Measurements from ENCODE around the gene LARGE1. TPM values are rescaled to one million over a fixed set of nuclear protein-coding genes. Genes with fewer than 3 reads are reported as not detected.

Gene LARGE1
- total and polyA plus RNA-seq, 2 of the 13 experiments (the other 11 are each of a cell fraction or from before 2014, with no cell fraction given): 8.4 to 11.0 TPM

DNA sequence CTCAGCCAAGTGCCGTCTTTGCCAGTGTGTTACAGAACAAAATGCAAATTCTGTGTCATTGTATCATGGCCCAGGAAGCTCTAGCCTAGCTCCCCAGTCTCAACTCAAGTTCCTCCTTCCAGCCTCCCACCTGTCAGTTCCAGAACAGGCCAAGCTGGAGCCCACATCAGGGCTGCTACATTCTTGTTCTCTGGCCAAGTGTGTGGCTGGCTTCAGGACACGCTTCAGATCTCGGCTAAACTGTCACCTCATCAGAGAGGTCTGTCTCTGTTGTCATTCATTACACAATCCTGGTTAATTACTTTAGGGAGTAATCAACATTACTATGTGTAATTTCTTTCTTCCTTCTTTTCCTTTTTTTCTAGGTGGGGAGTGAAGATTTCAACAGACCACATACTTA is 515.1 kb downstream of the LARGE1 start:
- H3K9me3 ChIP-seq (ENCODE audit: low read length): no peaks in the 10 kb centered on the region
- no peak; the same call in 1 of the 3 replicates for ATAC-seq
- no peak overlapping the region for H3K4me3 ChIP-seq (replicated peaks in 1 of 3; ENCODE audit: insufficient read depth in 1 of 3, low read depth in 2 of 3, low read length in 3 of 3)
- H3K27ac ChIP-seq (ENCODE audit: extremely low read length, insufficient read depth, low read length): peak overlapping the region; percentile 16
- CTCF ChIA-PET (ENCODE audit: low intra/inter-chr PET ratio, low total read pairs): no interaction called here
- no peak overlapping the region for H3K9ac ChIP-seq (ENCODE audit: insufficient read depth, low read depth, low read length)
- 93% methylated on average over 3 of the region's 3 CpGs for WGBS (ENCODE audit: low lambda C conversion rate)
- peaks cover 0 to 2% of the 10 kb centered on the region in 2 experiments; a peak in 2 of 5 replicates for H3K36me3 ChIP-seq (replicated peaks in 1 of 2; ENCODE audit: control insufficient read depth in 1 of 2, insufficient read depth in 2 of 2, low read length in 2 of 2)
- intact Hi-C loops (cut with micrococcal nuclease; ENCODE audit: unreplicated experiment) (no loop called here), in situ Hi-C loops (cut with HindIII; ENCODE audit: extremely low pct_ligation_motif_present, low pct_unique_long_range_greater_than_20kb) (no loop called here)
- BruUV-seq (replicated peaks): no TSS peak
- FAIRE-seq: no peak
- H3K79me2 ChIP-seq (ENCODE audit: insufficient read depth, low read length): no peaks in the 10 kb centered on the region
- no peak overlapping the region for H3K4me2 ChIP-seq (ENCODE audit: low read depth, low read length)
- DNase-seq (ENCODE audit: low spot score): no peak
- H3K4me1 ChIP-seq (ENCODE audit: insufficient read depth, low read length): peaks cover 48% of the 10 kb centered on the region
- POLR2A ChIA-PET: no interaction called here
- no peaks in the 10 kb centered on the region for H4K20me1 ChIP-seq (ENCODE audit: insufficient read depth, low read length)
- no peaks in the 10 kb centered on the region for H3K27me3 ChIP-seq (ENCODE audit: control insufficient read depth in 1 of 2, insufficient read depth in 2 of 2, low read length in 2 of 2)
- H2AFZ ChIP-seq (ENCODE audit: low read length): no peak overlapping the region
- TF ChIP-seq, protein P1, sequence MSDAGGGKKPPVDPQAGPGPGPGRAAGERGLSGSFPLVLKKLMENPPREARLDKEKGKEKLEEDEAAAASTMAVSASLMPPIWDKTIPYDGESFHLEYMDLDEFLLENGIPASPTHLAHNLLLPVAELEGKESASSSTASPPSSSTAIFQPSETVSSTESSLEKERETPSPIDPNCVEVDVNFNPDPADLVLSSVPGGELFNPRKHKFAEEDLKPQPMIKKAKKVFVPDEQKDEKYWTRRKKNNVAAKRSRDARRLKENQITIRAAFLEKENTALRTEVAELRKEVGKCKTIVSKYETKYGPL (CRISPR knock-in tag; IDR thresholded peaks at IDR 0.05): no peak
- no peak for TF ChIP-seq ZNF550 (CRISPR knock-in tag; IDR thresholded peaks at IDR 0.05; ENCODE audit: borderline replicate concordance)
- TF ChIP-seq, protein P2, sequence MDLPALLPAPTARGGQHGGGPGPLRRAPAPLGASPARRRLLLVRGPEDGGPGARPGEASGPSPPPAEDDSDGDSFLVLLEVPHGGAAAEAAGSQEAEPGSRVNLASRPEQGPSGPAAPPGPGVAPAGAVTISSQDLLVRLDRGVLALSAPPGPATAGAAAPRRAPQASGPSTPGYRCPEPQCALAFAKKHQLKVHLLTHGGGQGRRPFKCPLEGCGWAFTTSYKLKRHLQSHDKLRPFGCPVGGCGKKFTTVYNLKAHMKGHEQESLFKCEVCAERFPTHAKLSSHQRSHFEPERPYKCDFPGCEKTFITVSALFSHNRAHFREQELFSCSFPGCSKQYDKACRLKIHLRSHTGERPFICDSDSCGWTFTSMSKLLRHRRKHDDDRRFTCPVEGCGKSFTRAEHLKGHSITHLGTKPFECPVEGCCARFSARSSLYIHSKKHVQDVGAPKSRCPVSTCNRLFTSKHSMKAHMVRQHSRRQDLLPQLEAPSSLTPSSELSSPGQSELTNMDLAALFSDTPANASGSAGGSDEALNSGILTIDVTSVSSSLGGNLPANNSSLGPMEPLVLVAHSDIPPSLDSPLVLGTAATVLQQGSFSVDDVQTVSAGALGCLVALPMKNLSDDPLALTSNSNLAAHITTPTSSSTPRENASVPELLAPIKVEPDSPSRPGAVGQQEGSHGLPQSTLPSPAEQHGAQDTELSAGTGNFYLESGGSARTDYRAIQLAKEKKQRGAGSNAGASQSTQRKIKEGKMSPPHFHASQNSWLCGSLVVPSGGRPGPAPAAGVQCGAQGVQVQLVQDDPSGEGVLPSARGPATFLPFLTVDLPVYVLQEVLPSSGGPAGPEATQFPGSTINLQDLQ (CRISPR knock-in tag; IDR thresholded peaks at IDR 0.05): no peak
- TF ChIP-seq, protein P3, sequence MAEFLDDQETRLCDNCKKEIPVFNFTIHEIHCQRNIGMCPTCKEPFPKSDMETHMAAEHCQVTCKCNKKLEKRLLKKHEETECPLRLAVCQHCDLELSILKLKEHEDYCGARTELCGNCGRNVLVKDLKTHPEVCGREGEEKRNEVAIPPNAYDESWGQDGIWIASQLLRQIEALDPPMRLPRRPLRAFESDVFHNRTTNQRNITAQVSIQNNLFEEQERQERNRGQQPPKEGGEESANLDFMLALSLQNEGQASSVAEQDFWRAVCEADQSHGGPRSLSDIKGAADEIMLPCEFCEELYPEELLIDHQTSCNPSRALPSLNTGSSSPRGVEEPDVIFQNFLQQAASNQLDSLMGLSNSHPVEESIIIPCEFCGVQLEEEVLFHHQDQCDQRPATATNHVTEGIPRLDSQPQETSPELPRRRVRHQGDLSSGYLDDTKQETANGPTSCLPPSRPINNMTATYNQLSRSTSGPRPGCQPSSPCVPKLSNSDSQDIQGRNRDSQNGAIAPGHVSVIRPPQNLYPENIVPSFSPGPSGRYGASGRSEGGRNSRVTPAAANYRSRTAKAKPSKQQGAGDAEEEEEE (CRISPR knock-in tag; IDR thresholded peaks at IDR 0.05; ENCODE audit: borderline replicate concordance): no peak
- TF ChIP-seq, protein P4, sequence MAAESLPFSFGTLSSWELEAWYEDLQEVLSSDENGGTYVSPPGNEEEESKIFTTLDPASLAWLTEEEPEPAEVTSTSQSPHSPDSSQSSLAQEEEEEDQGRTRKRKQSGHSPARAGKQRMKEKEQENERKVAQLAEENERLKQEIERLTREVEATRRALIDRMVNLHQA (CRISPR knock-in tag; IDR thresholded peaks at IDR 0.05): no peak
- TF ChIP-seq, protein P5, sequence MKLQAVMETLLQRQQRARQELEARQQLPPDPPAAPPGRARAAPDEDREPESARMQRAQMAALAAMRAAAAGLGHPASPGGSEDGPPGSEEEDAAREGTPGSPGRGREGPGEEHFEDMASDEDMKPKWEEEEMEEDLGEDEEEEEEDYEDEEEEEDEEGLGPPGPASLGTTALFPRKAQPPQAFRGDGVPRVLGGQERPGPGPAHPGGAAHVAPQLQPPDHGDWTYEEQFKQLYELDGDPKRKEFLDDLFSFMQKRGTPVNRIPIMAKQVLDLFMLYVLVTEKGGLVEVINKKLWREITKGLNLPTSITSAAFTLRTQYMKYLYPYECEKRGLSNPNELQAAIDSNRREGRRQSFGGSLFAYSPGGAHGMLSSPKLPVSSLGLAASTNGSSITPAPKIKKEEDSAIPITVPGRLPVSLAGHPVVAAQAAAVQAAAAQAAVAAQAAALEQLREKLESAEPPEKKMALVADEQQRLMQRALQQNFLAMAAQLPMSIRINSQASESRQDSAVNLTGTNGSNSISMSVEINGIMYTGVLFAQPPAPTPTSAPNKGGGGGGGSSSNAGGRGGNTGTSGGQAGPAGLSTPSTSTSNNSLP (IDR thresholded peaks at IDR 0.05; ENCODE audit: low read depth, low read length): no peak
- TF ChIP-seq, protein P6, sequence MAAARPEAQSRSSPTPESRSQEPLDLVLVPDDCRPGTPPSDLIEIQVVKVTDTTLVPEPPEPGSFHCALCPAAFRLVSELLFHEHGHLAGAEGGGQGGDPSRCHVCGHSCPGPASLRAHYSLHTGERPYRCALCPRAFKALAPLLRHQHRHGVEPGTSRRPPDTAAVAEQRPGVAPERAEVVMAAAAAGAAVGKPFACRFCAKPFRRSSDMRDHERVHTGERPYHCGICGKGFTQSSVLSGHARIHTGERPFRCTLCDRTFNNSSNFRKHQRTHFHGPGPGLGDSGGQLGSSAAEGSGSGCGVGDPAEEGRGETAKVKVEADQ (CRISPR knock-in tag; IDR thresholded peaks at IDR 0.05; ENCODE audit: borderline replicate concordance): no peak
- no peak for TF ChIP-seq ARNT (IDR thresholded peaks at IDR 0.05)
- TF ChIP-seq, protein P7, sequence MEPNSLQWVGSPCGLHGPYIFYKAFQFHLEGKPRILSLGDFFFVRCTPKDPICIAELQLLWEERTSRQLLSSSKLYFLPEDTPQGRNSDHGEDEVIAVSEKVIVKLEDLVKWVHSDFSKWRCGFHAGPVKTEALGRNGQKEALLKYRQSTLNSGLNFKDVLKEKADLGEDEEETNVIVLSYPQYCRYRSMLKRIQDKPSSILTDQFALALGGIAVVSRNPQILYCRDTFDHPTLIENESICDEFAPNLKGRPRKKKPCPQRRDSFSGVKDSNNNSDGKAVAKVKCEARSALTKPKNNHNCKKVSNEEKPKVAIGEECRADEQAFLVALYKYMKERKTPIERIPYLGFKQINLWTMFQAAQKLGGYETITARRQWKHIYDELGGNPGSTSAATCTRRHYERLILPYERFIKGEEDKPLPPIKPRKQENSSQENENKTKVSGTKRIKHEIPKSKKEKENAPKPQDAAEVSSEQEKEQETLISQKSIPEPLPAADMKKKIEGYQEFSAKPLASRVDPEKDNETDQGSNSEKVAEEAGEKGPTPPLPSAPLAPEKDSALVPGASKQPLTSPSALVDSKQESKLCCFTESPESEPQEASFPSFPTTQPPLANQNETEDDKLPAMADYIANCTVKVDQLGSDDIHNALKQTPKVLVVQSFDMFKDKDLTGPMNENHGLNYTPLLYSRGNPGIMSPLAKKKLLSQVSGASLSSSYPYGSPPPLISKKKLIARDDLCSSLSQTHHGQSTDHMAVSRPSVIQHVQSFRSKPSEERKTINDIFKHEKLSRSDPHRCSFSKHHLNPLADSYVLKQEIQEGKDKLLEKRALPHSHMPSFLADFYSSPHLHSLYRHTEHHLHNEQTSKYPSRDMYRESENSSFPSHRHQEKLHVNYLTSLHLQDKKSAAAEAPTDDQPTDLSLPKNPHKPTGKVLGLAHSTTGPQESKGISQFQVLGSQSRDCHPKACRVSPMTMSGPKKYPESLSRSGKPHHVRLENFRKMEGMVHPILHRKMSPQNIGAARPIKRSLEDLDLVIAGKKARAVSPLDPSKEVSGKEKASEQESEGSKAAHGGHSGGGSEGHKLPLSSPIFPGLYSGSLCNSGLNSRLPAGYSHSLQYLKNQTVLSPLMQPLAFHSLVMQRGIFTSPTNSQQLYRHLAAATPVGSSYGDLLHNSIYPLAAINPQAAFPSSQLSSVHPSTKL (CRISPR knock-in tag; IDR thresholded peaks at IDR 0.05): no peak
- no peak for TF ChIP-seq MED1 (CRISPR knock-in tag; IDR thresholded peaks at IDR 0.05)
- TF ChIP-seq ZIK1 (CRISPR knock-in tag; IDR thresholded peaks at IDR 0.05; ENCODE audit: borderline replicate concordance, low read depth): no peak
- TF ChIP-seq ZFP36L1 (CRISPR knock-in tag; IDR thresholded peaks at IDR 0.05): no peak
